ENCODE data around the gene PACC1.

The PACC1 gene

GRCh38 chr1:212453156-212453857, 38.6 kb upstream of the PACC1 start:
- Histone ChIP-seq H3K27me3 (ENCODE audit: control insufficient read depth, insufficient read depth, low read length) (no peaks in the 10 kb centered on the region), H3K9ac (ENCODE audit: low read length) (no peak overlapping the region), H3K4me1 (ENCODE audit: control insufficient read depth, insufficient read depth, low read length) (no peaks in the 10 kb centered on the region), H3K9me3 (ENCODE audit: control insufficient read depth, insufficient read depth, low read depth, low read length) (0 out of 2 replicates have a peak, but pooled peaks cover 3% of the 10 kb centered on the region), H3K4me3 (ENCODE audit: low read depth, low read length) (no peak overlapping the region), H3K36me3 (ENCODE audit: control insufficient read depth, insufficient read depth, low read length) (no peaks in the 10 kb centered on the region), H3K27ac (ENCODE audit: low read depth, low read length) (no peak overlapping the region)

GRCh38 chr1:212452323-212453155, 37.9 kb upstream of the PACC1 start:
- no peaks in the 10 kb centered on the region for H3K9me3 ChIP-seq (ENCODE audit: control insufficient read depth, insufficient read depth, low read depth, low read length)
- H3K36me3 ChIP-seq (ENCODE audit: control insufficient read depth, insufficient read depth, low read length) = no peaks in the 10 kb centered on the region
- H3K27me3 ChIP-seq (ENCODE audit: control insufficient read depth, insufficient read depth, low read length) = no peaks in the 10 kb centered on the region
- H3K27ac ChIP-seq (ENCODE audit: low read depth, low read length) = no peak overlapping the region
- H3K4me1 ChIP-seq (ENCODE audit: control insufficient read depth, insufficient read depth, low read length) = no peaks in the 10 kb centered on the region
- H3K9ac ChIP-seq (ENCODE audit: low read length) = no peak overlapping the region
- no peak overlapping the region for H3K4me3 ChIP-seq (ENCODE audit: low read depth, low read length)

DNA sequence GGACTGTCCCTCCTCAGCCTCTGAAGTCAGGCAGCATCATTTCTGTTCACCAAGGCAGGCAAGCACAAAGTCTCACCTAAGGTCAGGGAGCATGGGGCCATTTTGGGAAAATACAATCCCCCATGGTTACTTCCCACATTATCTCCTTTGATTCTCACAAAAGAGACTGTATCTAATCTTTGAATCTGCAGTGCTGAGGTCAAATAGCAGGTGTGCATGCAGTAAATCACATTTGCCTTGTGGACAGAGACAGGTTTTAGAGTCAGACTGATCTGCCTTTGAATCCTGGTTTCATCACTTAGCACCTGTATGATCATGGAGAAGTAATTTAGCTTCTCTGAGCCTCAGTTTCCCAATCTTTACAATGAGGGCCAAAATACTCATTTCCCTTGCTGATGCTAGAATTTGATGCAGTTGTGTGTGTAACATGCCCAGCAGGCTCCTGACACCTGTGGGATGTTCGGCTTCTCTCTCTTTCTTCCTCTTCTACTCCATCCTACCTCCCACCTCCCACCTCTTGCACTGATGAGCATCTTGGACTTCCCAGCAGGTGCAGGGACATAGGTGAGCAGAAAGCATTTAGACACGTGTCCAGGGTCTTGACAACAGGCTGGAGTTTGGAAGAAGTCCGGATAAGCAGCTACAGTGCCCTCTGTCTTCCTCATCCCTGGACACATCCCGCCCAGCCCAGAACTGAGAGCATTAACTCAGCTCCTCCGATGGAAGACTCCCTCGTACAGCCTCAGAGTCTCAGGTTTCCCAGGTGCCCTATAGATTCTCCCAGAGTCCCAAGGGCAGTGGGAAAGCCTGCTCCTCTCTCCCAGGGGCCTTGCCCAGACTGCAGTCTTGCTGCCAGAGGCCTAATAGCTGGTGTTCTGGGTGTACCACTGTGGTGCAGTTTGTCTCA, 37.0 kb upstream of the PACC1 start:
- H3K9ac ChIP-seq (ENCODE audit: low read length) = no peak overlapping the region
- no peaks in the 10 kb centered on the region for H3K27me3 ChIP-seq (ENCODE audit: control insufficient read depth, insufficient read depth, low read length)
- H3K36me3 ChIP-seq (ENCODE audit: control insufficient read depth, insufficient read depth, low read length) = no peaks in the 10 kb centered on the region
- H3K4me1 ChIP-seq (ENCODE audit: control insufficient read depth, insufficient read depth, low read length) = no peaks in the 10 kb centered on the region
- no peak overlapping the region for H3K27ac ChIP-seq (ENCODE audit: low read depth, low read length)
- no peak overlapping the region for H3K4me3 ChIP-seq (ENCODE audit: low read depth, low read length)
- no peaks in the 10 kb centered on the region for H3K9me3 ChIP-seq (ENCODE audit: control insufficient read depth, insufficient read depth, low read depth, low read length)

DNA sequence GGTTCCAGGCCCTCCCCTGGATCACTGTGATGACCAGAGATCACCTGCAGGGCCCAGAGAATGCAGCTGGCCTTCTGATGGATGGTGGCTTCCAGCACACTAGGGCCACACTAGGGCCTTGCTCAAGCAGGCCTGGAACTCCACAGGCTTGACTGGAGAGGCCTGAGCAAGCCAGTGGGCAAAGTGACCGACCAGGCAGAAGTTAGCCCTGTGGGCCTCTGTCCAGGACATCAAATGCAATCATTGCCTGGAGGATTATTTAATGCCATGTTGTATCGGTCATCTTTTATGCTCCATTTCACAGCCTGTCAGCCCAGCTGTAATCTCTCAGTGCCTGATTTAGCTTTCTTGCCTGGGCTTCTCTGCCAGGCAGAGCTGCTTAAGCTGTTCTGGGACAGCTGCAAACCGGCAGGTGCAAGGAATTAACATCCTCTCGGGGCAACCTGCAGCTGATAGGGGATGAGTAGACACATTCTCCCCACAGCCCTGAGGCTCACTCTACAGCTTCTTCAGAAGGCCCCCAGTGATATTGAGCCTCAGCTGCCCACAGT, 35.7 kb upstream of the PACC1 start:
- Histone ChIP-seq H3K9me3 (ENCODE audit: control insufficient read depth, insufficient read depth, low read depth, low read length) (no peaks in the 10 kb centered on the region), H3K4me1 (ENCODE audit: control insufficient read depth, insufficient read depth, low read length) (no peaks in the 10 kb centered on the region), H3K36me3 (ENCODE audit: control insufficient read depth, insufficient read depth, low read length) (no peaks in the 10 kb centered on the region), H3K27me3 (ENCODE audit: control insufficient read depth, insufficient read depth, low read length) (no peaks in the 10 kb centered on the region), H3K27ac (ENCODE audit: low read depth, low read length) (no peak overlapping the region), H3K4me3 (ENCODE audit: low read depth, low read length) (no peak overlapping the region), H3K9ac (ENCODE audit: low read length) (no peak overlapping the region)

DNA sequence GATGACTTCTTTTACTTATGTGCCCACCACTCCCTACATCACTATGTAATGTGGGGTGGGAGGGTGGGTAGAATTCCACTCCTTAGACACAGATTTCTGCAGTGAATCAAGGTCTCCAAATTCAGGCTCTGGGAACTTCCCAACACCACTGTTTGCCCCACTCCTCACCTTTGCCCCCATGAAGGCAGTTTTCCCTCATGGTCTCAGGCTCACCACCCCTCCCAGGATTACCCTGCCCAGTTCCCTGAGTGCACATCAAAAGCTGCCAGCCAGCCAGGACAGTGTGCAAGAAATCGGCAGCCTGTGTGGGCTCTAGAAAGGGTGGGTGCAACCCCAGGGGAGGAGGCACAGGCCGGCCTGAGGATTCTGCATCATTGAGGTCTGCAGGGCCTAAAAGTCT, 32.8 kb upstream of the PACC1 start:
- no peaks in the 10 kb centered on the region for H3K4me1 ChIP-seq (ENCODE audit: control insufficient read depth, insufficient read depth, low read length)
- no peak overlapping the region for H3K27ac ChIP-seq (ENCODE audit: low read depth, low read length)
- no peak overlapping the region for H3K4me3 ChIP-seq (ENCODE audit: low read depth, low read length)
- H3K36me3 ChIP-seq (ENCODE audit: control insufficient read depth, insufficient read depth, low read length) = no peaks in the 10 kb centered on the region
- no peaks in the 10 kb centered on the region for H3K27me3 ChIP-seq (ENCODE audit: control insufficient read depth, insufficient read depth, low read length)
- no peak overlapping the region for H3K9ac ChIP-seq (ENCODE audit: low read length)
- no peaks in the 10 kb centered on the region for H3K9me3 ChIP-seq (ENCODE audit: control insufficient read depth, insufficient read depth, low read depth, low read length)

DNA sequence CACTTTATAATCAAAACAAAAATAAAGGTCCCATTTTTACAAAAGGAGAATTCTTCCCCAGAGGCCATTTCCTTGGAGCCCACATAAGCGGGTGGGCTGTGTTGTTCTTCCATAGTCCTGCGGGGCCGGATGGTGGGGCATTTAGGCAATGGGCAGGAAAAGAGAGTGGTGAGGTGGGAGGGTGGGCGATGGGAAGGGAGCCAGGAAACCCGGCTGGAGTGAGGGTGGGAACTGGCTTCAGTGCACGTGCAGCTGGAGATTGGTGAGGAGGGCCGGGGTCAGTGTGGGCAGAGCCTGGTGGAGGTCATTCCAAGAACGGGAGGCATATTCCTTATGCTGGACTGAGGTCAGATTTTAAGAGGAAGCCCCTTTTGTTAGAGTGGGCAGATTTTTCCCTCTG, 31.6 kb upstream of the PACC1 start:
- Histone ChIP-seq H3K27me3 (ENCODE audit: control insufficient read depth, insufficient read depth, low read length) (no peaks in the 10 kb centered on the region), H3K36me3 (ENCODE audit: control insufficient read depth, insufficient read depth, low read length) (no peaks in the 10 kb centered on the region), H3K9me3 (ENCODE audit: control insufficient read depth, insufficient read depth, low read depth, low read length) (no peaks in the 10 kb centered on the region), H3K9ac (ENCODE audit: low read length) (no peak overlapping the region), H3K4me1 (ENCODE audit: control insufficient read depth, insufficient read depth, low read length) (no peaks in the 10 kb centered on the region), H3K27ac (ENCODE audit: low read depth, low read length) (no peak overlapping the region), H3K4me3 (ENCODE audit: low read depth, low read length) (no peak overlapping the region)

DNA sequence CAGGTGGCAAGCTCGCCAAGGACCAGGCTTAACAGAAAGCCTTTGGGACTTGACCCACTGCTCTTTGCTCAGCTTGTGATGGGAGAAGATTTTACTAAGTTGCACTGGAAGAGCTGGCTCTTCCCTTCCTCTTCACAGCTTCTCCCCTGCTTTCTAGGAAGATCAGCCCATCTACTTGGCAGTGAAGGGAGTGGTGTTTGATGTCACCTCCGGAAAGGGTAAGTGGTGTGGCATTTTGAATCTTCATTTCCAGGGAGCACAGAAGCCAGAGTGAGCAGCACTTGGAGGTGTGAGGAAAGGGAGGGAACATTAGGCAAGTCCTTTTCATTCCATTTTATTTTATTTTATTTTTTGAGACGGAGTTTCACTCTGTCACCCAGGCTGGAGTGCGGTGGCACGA, 27.7 kb upstream of the PACC1 start:
- no peaks in the 10 kb centered on the region for H3K36me3 ChIP-seq (ENCODE audit: control insufficient read depth, insufficient read depth, low read length)
- no peak overlapping the region for H3K4me3 ChIP-seq (ENCODE audit: low read depth, low read length)
- no peaks in the 10 kb centered on the region for H3K27me3 ChIP-seq (ENCODE audit: control insufficient read depth, insufficient read depth, low read length)
- no peak overlapping the region for H3K9ac ChIP-seq (ENCODE audit: low read length)
- H3K9me3 ChIP-seq (ENCODE audit: control insufficient read depth, insufficient read depth, low read depth, low read length) = no peaks in the 10 kb centered on the region
- no peaks in the 10 kb centered on the region for H3K4me1 ChIP-seq (ENCODE audit: control insufficient read depth, insufficient read depth, low read length)
- H3K27ac ChIP-seq (ENCODE audit: low read depth, low read length) = no peak overlapping the region

DNA sequence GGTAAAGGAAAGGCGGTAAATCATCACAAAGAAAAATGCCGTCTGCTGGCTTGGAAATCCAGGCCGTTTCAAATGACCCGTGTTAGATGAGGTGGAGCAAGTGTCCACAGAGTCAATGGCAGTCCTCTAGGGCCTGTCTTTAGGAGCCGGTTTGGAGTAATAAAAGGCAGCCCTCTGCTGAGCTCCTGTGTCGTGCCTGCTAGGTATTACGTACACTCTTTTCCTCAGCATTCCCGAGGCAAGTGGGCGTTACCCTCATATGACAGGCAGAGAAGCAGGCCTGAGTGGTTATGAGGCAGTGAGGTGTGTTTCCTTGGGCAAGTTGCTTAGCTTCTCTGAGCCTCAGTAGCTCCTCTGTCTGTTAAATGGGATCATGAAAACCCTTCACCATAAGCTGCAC, 25.7 kb upstream of the PACC1 start:
- no peak overlapping the region for H3K4me3 ChIP-seq (ENCODE audit: low read depth, low read length)
- H3K27ac ChIP-seq (ENCODE audit: low read depth, low read length) = no peak overlapping the region
- H3K4me1 ChIP-seq (ENCODE audit: control insufficient read depth, insufficient read depth, low read length) = no peaks in the 10 kb centered on the region
- H3K27me3 ChIP-seq (ENCODE audit: control insufficient read depth, insufficient read depth, low read length) = no peaks in the 10 kb centered on the region
- no peaks in the 10 kb centered on the region for H3K36me3 ChIP-seq (ENCODE audit: control insufficient read depth, insufficient read depth, low read length)
- no peak overlapping the region for H3K9ac ChIP-seq (ENCODE audit: low read length)
- H3K9me3 ChIP-seq (ENCODE audit: control insufficient read depth, insufficient read depth, low read depth, low read length) = no peaks in the 10 kb centered on the region

- no peak overlapping the region for H3K9ac ChIP-seq (ENCODE audit: low read length)
- no peaks in the 10 kb centered on the region for H3K9me3 ChIP-seq (ENCODE audit: control insufficient read depth, insufficient read depth, low read depth, low read length)
- no peak overlapping the region for H3K27ac ChIP-seq (ENCODE audit: low read depth, low read length)
- H3K27me3 ChIP-seq (ENCODE audit: control insufficient read depth, insufficient read depth, low read length) = peaks cover 5% of the 10 kb centered on the region
- H3K4me3 ChIP-seq (ENCODE audit: low read depth, low read length) = no peak overlapping the region
- H3K4me1 ChIP-seq (ENCODE audit: control insufficient read depth, insufficient read depth, low read length) = no peaks in the 10 kb centered on the region
- H3K36me3 ChIP-seq (ENCODE audit: control insufficient read depth, insufficient read depth, low read length) = no peaks in the 10 kb centered on the region
These were observed 24.1 kb upstream of the PACC1 start for GRCh38 chr1:212438831-212439237.

- Histone ChIP-seq H3K27me3 (ENCODE audit: control insufficient read depth, insufficient read depth, low read length) (peaks cover 7% of the 10 kb centered on the region), H3K27ac (ENCODE audit: low read depth, low read length) (no peak overlapping the region), H3K36me3 (ENCODE audit: control insufficient read depth, insufficient read depth, low read length) (no peaks in the 10 kb centered on the region), H3K4me1 (ENCODE audit: control insufficient read depth, insufficient read depth, low read length) (peaks cover 1% of the 10 kb centered on the region), H3K4me3 (ENCODE audit: low read depth, low read length) (no peak overlapping the region), H3K9me3 (ENCODE audit: control insufficient read depth, insufficient read depth, low read depth, low read length) (no peaks in the 10 kb centered on the region), H3K9ac (ENCODE audit: low read length) (no peak overlapping the region)
These were observed 22.6 kb upstream of the PACC1 start for GRCh38 chr1:212437179-212437798.
